ENCODE data around the gene DNAH1.

DNAH1 gene

Small RNA genes lying within 50 kb of the gene (small RNA-seq; reads per million reads assigned to genes)
- gene MIR135A1 (ENCODE audit: insufficient read depth) (3.0 reads per million, percentile 46 among the genes with 10 or more reads in this experiment), gene MIRLET7G (ENCODE audit: insufficient read depth) (15.6 reads per million, percentile 90 among the genes with 10 or more reads in this experiment)
